ENCODE data around the gene CYP27C1.

The CYP27C1 gene

DNA sequence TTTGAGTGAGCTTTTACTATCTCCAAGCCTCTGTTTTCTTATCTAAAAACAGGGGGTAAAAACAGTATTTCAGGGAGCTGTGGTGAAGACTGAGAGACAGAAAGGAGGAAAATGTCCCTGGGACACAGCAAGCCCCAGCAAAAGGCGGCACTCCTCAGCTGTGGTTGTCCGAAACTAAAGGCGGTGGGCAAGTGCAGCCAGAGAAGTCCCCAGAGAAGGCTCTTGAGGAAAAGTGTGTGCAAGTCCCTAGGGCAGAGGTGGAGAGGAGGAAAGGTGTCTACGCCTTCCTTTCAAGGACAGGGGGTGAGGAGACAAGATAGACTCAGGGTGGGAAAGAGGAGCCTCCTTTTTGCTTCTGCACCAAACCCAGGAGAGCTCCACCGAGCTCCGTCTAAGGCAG is 45.5 kb downstream of the CYP27C1 start:
- Histone ChIP-seq H3K4me3 (replicated peaks; ENCODE audit: low read depth, low read length) (no peak overlapping the region), H3K36me3 (ENCODE audit: control insufficient read depth, insufficient read depth, low read length) (no peaks in the 10 kb centered on the region), H3K27me3 (replicated peaks; ENCODE audit: control insufficient read depth, insufficient read depth, low read length) (no peaks in the 10 kb centered on the region; the same call in 1 of the 2 replicates)
- TF ChIP-seq, protein P1, sequence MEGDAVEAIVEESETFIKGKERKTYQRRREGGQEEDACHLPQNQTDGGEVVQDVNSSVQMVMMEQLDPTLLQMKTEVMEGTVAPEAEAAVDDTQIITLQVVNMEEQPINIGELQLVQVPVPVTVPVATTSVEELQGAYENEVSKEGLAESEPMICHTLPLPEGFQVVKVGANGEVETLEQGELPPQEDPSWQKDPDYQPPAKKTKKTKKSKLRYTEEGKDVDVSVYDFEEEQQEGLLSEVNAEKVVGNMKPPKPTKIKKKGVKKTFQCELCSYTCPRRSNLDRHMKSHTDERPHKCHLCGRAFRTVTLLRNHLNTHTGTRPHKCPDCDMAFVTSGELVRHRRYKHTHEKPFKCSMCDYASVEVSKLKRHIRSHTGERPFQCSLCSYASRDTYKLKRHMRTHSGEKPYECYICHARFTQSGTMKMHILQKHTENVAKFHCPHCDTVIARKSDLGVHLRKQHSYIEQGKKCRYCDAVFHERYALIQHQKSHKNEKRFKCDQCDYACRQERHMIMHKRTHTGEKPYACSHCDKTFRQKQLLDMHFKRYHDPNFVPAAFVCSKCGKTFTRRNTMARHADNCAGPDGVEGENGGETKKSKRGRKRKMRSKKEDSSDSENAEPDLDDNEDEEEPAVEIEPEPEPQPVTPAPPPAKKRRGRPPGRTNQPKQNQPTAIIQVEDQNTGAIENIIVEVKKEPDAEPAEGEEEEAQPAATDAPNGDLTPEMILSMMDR (IDR thresholded peaks at IDR 0.05; ENCODE audit: insufficient read depth, low read length, poor library complexity, severe bottlenecking): no peak
- DNase-seq (ENCODE audit: extremely low read depth, insufficient read length): no peak

DNA sequence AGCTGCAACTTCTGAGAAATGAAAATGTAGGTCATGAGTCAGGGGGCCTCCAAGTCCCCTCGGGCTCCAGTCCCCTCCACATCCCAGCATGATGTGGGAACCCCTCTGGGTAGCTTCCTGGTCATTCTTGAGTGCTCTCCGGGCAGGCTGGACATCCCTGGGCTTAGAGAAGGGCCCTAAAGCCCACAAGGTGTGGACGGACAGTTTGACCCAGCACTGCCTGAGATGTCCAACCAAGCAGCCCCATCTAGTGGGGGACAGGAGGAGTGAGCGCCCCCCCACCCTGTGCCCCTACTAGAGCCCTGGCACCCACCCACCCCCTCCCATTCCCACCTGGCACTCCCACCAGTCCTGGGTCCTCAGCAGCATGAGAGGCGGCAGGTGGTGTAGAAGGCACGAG is 46.0 kb downstream of the CYP27C1 start:
- H3K4me3 ChIP-seq (replicated peaks; ENCODE audit: low read depth, low read length): no peak overlapping the region
- no peaks in the 10 kb centered on the region; the same call in 1 of the 2 replicates for H3K27me3 ChIP-seq (replicated peaks; ENCODE audit: control insufficient read depth, insufficient read depth, low read length)
- TF ChIP-seq, protein P1 (IDR thresholded peaks at IDR 0.05; ENCODE audit: insufficient read depth, low read length, poor library complexity, severe bottlenecking): peak; percentile 26
- DNase-seq (ENCODE audit: extremely low read depth, insufficient read length): no peak
- H3K36me3 ChIP-seq (ENCODE audit: control insufficient read depth, insufficient read depth, low read length): no peaks in the 10 kb centered on the region

DNA sequence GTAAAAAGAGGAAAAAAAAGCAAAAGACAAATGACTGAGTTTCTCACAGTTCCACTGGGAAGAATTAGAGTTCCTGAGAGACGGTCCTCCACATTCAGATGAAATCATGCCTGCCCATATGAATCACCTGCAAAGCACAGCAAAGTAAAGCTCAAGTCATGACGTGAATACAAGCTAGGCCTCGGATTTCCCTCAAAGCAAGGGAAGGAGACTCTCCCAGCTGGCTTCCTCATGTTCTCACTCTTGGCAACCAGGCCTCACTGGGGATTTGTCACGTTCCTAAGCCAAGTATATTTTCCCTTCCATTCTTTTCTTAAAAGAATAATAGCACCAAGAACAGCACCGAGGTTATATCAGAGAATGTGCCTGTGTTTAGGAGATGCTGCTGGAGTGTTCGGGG is 47.0 kb downstream of the CYP27C1 start:
- TF ChIP-seq, protein P1 (IDR thresholded peaks at IDR 0.05; ENCODE audit: insufficient read depth, low read length, poor library complexity, severe bottlenecking): no peak
- Histone ChIP-seq H3K27me3 (replicated peaks; ENCODE audit: control insufficient read depth, insufficient read depth, low read length) (no peaks in the 10 kb centered on the region; the same call in 1 of the 2 replicates), H3K36me3 (ENCODE audit: control insufficient read depth, insufficient read depth, low read length) (no peaks in the 10 kb centered on the region), H3K4me3 (replicated peaks; ENCODE audit: low read depth, low read length) (no peak overlapping the region)
- no peak for DNase-seq (ENCODE audit: extremely low read depth, insufficient read length)

DNA sequence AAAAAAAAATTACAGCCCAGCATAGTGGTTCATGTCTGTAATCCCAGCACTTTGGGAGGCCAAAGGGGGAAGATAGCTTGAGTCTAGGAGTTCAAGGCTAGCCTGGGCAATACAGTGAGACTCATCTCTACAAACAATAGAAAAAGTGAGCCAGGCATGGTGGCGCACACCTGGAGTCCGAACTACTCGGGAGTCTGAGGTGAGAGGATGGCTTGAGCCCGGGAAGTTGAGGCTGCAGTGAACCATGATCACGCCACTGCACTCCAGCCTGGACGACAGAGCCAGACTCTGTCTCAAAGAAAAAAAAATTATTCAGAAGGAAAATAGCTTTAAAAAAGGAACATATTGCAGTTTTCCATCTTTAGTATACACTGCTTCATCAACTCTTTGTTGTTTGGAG is 47.8 kb downstream of the CYP27C1 start:
- H3K27me3 ChIP-seq (replicated peaks; ENCODE audit: control insufficient read depth, insufficient read depth, low read length): no peaks in the 10 kb centered on the region; the same call in 1 of the 2 replicates
- no peaks in the 10 kb centered on the region for H3K36me3 ChIP-seq (ENCODE audit: control insufficient read depth, insufficient read depth, low read length)
- H3K4me3 ChIP-seq (replicated peaks; ENCODE audit: low read depth, low read length): no peak overlapping the region
- no peak for DNase-seq (ENCODE audit: extremely low read depth, insufficient read length)
- TF ChIP-seq, protein P1 (IDR thresholded peaks at IDR 0.05; ENCODE audit: insufficient read depth, low read length, poor library complexity, severe bottlenecking): no peak

DNA sequence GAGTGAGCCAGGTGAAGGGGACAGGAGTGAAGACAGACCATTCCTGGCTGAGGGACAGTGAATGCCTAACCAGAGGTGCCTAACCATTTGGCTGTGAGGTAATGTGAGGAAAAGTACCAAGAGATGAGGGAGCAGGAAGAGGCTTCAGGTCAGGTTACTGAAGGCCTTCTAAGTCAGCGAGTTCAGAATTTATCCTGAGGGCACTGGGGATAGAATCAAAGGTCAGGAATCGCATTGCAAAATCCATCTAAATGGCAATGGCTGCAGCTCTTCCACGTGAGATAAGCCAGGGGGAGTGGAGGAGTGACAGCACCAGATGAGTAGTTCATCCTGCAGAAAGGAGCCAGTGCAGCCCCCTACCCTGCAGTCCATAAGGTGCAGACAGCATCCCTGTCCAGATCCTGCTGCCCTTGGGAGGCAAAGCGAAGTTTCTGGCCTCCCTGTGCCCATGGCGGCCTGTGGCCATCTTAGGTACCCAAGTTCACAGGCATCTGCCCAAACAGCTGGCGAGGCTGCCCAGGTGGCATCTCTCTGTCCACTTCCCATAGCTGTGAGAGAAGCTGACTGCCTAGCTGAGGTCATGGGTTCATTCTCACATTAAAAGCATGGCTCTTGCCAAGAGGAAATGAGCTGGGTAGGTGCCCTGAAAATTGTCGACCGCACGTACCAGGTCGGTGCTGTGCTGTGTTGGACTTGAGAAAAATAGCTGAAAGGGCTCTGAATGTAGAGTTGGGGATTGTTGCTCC is 49.5 kb downstream of the CYP27C1 start:
- no peaks in the 10 kb centered on the region; the same call in 1 of the 2 replicates for H3K27me3 ChIP-seq (replicated peaks; ENCODE audit: control insufficient read depth, insufficient read depth, low read length)
- no peak overlapping the region for H3K4me3 ChIP-seq (replicated peaks; ENCODE audit: low read depth, low read length)
- H3K36me3 ChIP-seq (ENCODE audit: control insufficient read depth, insufficient read depth, low read length): no peaks in the 10 kb centered on the region
- TF ChIP-seq, protein P1 (IDR thresholded peaks at IDR 0.05; ENCODE audit: insufficient read depth, low read length, poor library complexity, severe bottlenecking): no peak
- DNase-seq (ENCODE audit: extremely low read depth, insufficient read length): no peak
